Measurements from ENCODE around the gene ABCA13.

ABCA13 gene

DNA sequence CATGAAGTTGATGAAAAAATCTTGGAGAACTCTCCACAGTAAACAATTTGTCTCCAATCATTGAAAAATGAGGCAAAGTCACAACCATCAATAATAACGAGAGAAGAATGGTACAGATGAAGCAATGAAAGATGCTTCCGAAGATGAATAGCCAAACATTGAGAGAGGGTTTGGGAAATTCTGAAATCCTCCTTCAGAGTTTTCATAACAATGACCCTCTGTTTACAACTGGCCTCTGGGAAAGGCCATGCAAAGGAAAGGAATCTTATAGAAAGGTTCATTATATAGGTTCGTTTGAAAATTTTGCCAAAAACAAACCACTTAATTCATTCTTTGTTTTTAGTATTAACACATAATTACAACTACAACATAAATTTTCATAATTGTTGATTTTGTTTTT, 166.5 kb downstream of the ABCA13 start:
- Histone ChIP-seq H3K4me3 (ENCODE audit: low read depth, low read length) (no peak overlapping the region), H3K4me2 (ENCODE audit: low read length) (no peak overlapping the region), H3K9ac (no peak overlapping the region), H3K4me1 (no peaks in the 10 kb centered on the region), H3K79me2 (no peaks in the 10 kb centered on the region), H3K36me3 (ENCODE audit: control insufficient read depth, insufficient read depth, low read length) (no peaks in the 10 kb centered on the region), H3K27ac (no peak overlapping the region), H3K9me3 (ENCODE audit: control insufficient read depth, low read length) (no peaks in the 10 kb centered on the region), H2AFZ (no peak overlapping the region), H3K27me3 (ENCODE audit: control insufficient read depth, insufficient read depth, low read length) (no peaks in the 10 kb centered on the region)
- TF ChIP-seq, protein P1, sequence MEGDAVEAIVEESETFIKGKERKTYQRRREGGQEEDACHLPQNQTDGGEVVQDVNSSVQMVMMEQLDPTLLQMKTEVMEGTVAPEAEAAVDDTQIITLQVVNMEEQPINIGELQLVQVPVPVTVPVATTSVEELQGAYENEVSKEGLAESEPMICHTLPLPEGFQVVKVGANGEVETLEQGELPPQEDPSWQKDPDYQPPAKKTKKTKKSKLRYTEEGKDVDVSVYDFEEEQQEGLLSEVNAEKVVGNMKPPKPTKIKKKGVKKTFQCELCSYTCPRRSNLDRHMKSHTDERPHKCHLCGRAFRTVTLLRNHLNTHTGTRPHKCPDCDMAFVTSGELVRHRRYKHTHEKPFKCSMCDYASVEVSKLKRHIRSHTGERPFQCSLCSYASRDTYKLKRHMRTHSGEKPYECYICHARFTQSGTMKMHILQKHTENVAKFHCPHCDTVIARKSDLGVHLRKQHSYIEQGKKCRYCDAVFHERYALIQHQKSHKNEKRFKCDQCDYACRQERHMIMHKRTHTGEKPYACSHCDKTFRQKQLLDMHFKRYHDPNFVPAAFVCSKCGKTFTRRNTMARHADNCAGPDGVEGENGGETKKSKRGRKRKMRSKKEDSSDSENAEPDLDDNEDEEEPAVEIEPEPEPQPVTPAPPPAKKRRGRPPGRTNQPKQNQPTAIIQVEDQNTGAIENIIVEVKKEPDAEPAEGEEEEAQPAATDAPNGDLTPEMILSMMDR (IDR thresholded peaks at IDR 0.05): no peak

DNA sequence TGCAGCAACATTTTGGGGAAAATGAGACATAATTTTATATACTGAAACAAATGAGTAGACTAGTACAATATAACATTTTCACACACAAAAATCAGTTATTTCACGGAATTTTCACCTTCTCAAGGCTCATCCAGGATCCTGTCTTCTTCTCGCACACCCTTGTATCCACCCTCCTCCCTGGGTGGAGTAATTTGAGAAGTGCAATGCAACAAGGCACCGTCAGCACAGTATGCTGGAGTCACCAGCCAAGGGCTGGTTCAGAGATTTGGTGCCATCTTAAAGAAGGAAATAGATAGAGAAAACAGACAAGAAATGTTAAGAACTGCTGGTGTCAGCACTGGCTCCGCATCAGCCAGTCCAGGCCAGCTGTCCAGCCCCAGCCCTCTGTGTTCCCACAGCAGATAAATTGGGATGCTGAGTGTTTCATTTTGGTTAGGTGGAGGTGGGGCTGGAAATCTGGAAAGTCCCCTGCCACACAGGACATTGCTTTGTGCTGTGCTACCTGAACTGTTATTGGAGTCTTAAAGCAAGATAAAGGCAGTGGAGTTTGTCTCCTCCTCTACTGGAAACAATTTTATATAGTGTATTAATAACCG, 176.1 kb downstream of the ABCA13 start:
- Histone ChIP-seq H3K9me3 (ENCODE audit: control insufficient read depth, low read length) (no peaks in the 10 kb centered on the region), H3K9ac (no peak overlapping the region), H3K36me3 (ENCODE audit: control insufficient read depth, insufficient read depth, low read length) (no peaks in the 10 kb centered on the region), H3K4me2 (ENCODE audit: low read length) (no peak overlapping the region), H3K27ac (no peak overlapping the region), H3K4me1 (no peaks in the 10 kb centered on the region), H3K79me2 (no peaks in the 10 kb centered on the region), H3K4me3 (ENCODE audit: low read depth, low read length) (no peak overlapping the region), H2AFZ (no peak overlapping the region), H3K27me3 (ENCODE audit: control insufficient read depth, insufficient read depth, low read length) (no peaks in the 10 kb centered on the region)
- TF ChIP-seq, protein P1 (IDR thresholded peaks at IDR 0.05): no peak

DNA sequence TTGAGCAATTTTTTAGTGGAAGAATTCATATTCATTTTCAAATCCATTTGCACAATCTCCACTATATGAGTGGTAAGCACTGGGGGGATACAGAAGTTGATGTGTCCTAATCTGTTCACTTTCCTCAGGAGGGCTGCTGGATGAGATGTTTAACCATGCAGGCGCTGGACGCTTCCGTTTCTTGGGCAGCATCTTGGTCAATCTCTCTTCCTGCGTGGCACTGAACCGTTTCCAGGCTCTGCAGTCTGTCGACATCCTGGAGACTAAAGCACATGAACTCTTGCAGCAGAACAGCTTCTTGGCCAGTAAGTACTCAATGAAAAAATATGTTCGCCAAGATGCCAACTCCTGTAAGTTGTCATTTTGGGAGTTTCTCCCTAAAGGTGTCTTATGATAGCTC, 179.3 kb downstream of the ABCA13 start:
- Histone ChIP-seq H3K9ac (no peak overlapping the region), H3K27ac (no peak overlapping the region), H3K36me3 (ENCODE audit: control insufficient read depth, insufficient read depth, low read length) (no peaks in the 10 kb centered on the region), H3K4me2 (ENCODE audit: low read length) (no peak overlapping the region), H3K4me1 (no peaks in the 10 kb centered on the region), H3K9me3 (ENCODE audit: control insufficient read depth, low read length) (no peaks in the 10 kb centered on the region), H3K79me2 (no peaks in the 10 kb centered on the region), H3K4me3 (ENCODE audit: low read depth, low read length) (no peak overlapping the region), H2AFZ (no peak overlapping the region), H3K27me3 (ENCODE audit: control insufficient read depth, insufficient read depth, low read length) (no peaks in the 10 kb centered on the region)
- TF ChIP-seq, protein P1 (IDR thresholded peaks at IDR 0.05): no peak

GRCh38 chr7:48351900-48352299, 180.6 kb downstream of the ABCA13 start:
- H3K9ac ChIP-seq: no peak overlapping the region
- no peaks in the 10 kb centered on the region for H3K79me2 ChIP-seq
- H3K9me3 ChIP-seq (ENCODE audit: control insufficient read depth, low read length): no peaks in the 10 kb centered on the region
- H3K36me3 ChIP-seq (ENCODE audit: control insufficient read depth, insufficient read depth, low read length): no peaks in the 10 kb centered on the region
- no peak overlapping the region for H3K27ac ChIP-seq
- no peaks in the 10 kb centered on the region for H3K4me1 ChIP-seq
- no peak overlapping the region for H2AFZ ChIP-seq
- no peaks in the 10 kb centered on the region for H3K27me3 ChIP-seq (ENCODE audit: control insufficient read depth, insufficient read depth, low read length)
- TF ChIP-seq, protein P1 (IDR thresholded peaks at IDR 0.05): no peak
- H3K4me2 ChIP-seq (ENCODE audit: low read length): no peak overlapping the region
- no peak overlapping the region for H3K4me3 ChIP-seq (ENCODE audit: low read depth, low read length)

- Histone ChIP-seq H2AFZ (no peak overlapping the region), H3K27me3 (ENCODE audit: control insufficient read depth, insufficient read depth, low read length) (no peaks in the 10 kb centered on the region), H3K4me3 (ENCODE audit: low read depth, low read length) (no peak overlapping the region)
These were observed 184.1 kb downstream of the ABCA13 start for GRCh38 chr7:48355346-48355745.

More at GRCh38 chr7:48355346-48355745, 184.1 kb downstream of the ABCA13 start:
- TF ChIP-seq, protein P1 (IDR thresholded peaks at IDR 0.05): no peak
- no peaks in the 10 kb centered on the region for H3K9me3 ChIP-seq (ENCODE audit: control insufficient read depth, low read length)
- H3K36me3 ChIP-seq (ENCODE audit: control insufficient read depth, insufficient read depth, low read length): no peaks in the 10 kb centered on the region
- H3K4me1 ChIP-seq: no peaks in the 10 kb centered on the region
- H3K9ac ChIP-seq: no peak overlapping the region
- no peak overlapping the region for H3K4me2 ChIP-seq (ENCODE audit: low read length)
- H3K79me2 ChIP-seq: no peaks in the 10 kb centered on the region
- H3K27ac ChIP-seq: no peak overlapping the region

Data from parathyroid adenoma (tissue), 2 donors.